Effector memory CD4-positive, alpha-beta T cell (primary cell): Measurements from ENCODE around the gene LUC7L.
A peak's percentile ranks its signal among the peaks of the same experiment; 100 is the strongest.

ENCODE experiments used
- DNase-seq, 3 donors: peaks; one replicate each; pipeline ENCODE4 v3.0.0-alpha.2; 2020
- H3K27ac ChIP-seq: 2 replicates; pipeline ENCODE4 v1.7.0; 2013; ENCODE audit warnings: mild to moderate bottlenecking, low read length, moderate library complexity; ENCODE audit not compliant: insufficient read depth, poor library complexity, severe bottlenecking
- H3K27me3 ChIP-seq: replicated peaks from 2 replicates; pipeline ENCODE4 v1.7.0; 2013; ENCODE audit warnings: mild to moderate bottlenecking, low read length; ENCODE audit not compliant: insufficient read depth, control insufficient read depth, poor library complexity, severe bottlenecking
- H3K36me3 ChIP-seq: 2 replicates; pipeline ENCODE4 v1.7.0; 2013; ENCODE audit warnings: mild to moderate bottlenecking, low read length, moderate library complexity; ENCODE audit not compliant: control insufficient read depth, insufficient read depth
- H3K4me1 ChIP-seq: 2 replicates; pipeline ENCODE4 v1.7.0; 2013; ENCODE audit warnings: low read length, mild to moderate bottlenecking; ENCODE audit not compliant: control insufficient read depth, insufficient read depth, poor library complexity, severe bottlenecking
- H3K4me3 ChIP-seq: 2 replicates; pipeline ENCODE4 v1.7.0; 2013; ENCODE audit warnings: low read length, low read depth, mild to moderate bottlenecking; ENCODE audit not compliant: insufficient read depth, poor library complexity, severe bottlenecking
- H3K9me3 ChIP-seq: 2 replicates; pipeline ENCODE4 v1.7.0; 2013; ENCODE audit warnings: mild to moderate bottlenecking, low read length, moderate library complexity; ENCODE audit not compliant: control insufficient read depth
- total RNA-seq, 3 donors: gene quantifications; one replicate each; lab custom pipeline; 2026; lab: John Stamatoyannopoulos, UW

LUC7L gene, protein sequence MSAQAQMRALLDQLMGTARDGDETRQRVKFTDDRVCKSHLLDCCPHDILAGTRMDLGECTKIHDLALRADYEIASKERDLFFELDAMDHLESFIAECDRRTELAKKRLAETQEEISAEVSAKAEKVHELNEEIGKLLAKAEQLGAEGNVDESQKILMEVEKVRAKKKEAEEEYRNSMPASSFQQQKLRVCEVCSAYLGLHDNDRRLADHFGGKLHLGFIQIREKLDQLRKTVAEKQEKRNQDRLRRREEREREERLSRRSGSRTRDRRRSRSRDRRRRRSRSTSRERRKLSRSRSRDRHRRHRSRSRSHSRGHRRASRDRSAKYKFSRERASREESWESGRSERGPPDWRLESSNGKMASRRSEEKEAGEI
- 117 to 127 (median 124) reads per million in 3 donors for total RNA-seq

GRCh38 chr16:228852-229730 is at the start of gene LUC7L:
Gene LUC7L (minus strand): TSS chr16:229449. CDS start chr16:229339, 110 bp downstream.
- Histone ChIP-seq H3K36me3 (peaks cover 32% of the 10 kb centered on the region), H3K9me3 (no peaks in the 10 kb centered on the region), H3K27ac (peak within 1 kb of the TSS; percentile 94), H3K4me1 (peaks cover 5% of the 10 kb centered on the region), H3K27me3 (no peaks in the 10 kb centered on the region), H3K4me3 (peak within 1 kb of the TSS; percentile 77)
- peak; percentile 64 to 79 (median 78) for DNase-seq

GRCh38 chr16:278863-279366 is 49.7 kb upstream of the LUC7L start:
- Histone ChIP-seq H3K9me3 (no peaks in the 10 kb centered on the region), H3K36me3 (no peaks in the 10 kb centered on the region), H3K4me1 (peaks cover 28% of the 10 kb centered on the region), H3K27me3 (peaks cover 31% of the 10 kb centered on the region), H3K27ac (no peak overlapping the region), H3K4me3 (no peak overlapping the region)
- DNase-seq: peak in 2 of 3 donors; percentile 6 to 32

DNA sequence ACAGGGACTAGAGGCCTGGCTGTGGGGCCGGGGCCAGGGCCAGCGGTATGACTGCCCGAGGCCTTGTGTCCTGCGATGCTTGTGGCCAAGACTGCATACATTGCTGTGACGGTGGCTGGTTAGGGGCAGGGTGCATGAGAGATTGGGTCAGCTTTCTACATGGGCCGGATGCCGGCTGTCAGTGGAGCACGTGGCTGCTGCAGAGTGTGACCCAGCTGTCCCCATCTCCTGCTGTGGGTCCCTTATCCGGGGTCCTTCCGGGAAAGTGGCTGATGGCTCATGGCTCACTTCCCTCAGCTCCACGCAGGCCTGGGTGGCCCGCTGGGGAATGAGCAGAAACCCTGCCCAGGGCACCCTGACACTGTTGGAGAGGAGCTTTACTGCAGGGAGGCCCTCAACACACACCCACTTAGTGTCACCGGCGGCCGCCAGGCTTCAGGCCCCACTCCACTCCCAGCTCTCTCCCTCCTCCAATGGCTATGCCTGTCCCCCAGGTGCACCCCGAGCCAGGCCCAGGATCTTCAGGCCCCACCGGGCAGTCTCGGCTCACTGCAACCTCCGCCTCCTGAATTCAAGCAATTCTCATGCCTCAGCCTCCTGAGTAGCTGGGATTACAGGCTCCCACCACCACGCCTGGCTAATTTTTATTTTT is 47.3 kb upstream of the LUC7L start:
- peaks cover 28% of the 10 kb centered on the region for H3K4me1 ChIP-seq
- H3K9me3 ChIP-seq: no peaks in the 10 kb centered on the region
- DNase-seq: no peak
- peaks cover 28% of the 10 kb centered on the region for H3K27me3 ChIP-seq
- H3K27ac ChIP-seq: no peak overlapping the region
- H3K4me3 ChIP-seq: no peak overlapping the region
- H3K36me3 ChIP-seq: no peaks in the 10 kb centered on the region

- Histone ChIP-seq H3K4me1 (peaks cover 21% of the 10 kb centered on the region), H3K27ac (no peak within 1 kb of the TSS), H3K4me3 (peak within 1 kb of the TSS; percentile 25), H3K9me3 (no peaks in the 10 kb centered on the region), H3K27me3 (peaks cover 20% of the 10 kb centered on the region), H3K36me3 (no peaks in the 10 kb centered on the region)
- no peak for DNase-seq
Measured at GRCh38 chr16:275786-276232, 46.6 kb upstream of the LUC7L start, which contains the start of gene RGS11. Gene RGS11 (minus strand): TSS chr16:275944. CDS start chr16:275911, 33 bp downstream.

GRCh38 chr16:275041-275641 is 45.9 kb upstream of the LUC7L start:
- H3K27me3 ChIP-seq: peaks cover 19% of the 10 kb centered on the region
- peak overlapping the region; percentile 25 for H3K4me3 ChIP-seq
- H3K27ac ChIP-seq: no peak overlapping the region
- no peaks in the 10 kb centered on the region for H3K36me3 ChIP-seq
- no peak for DNase-seq
- no peaks in the 10 kb centered on the region for H3K9me3 ChIP-seq
- H3K4me1 ChIP-seq: peaks cover 18% of the 10 kb centered on the region

- peaks cover 15% of the 10 kb centered on the region for H3K27me3 ChIP-seq
- no peak overlapping the region for H3K27ac ChIP-seq
- H3K9me3 ChIP-seq: no peaks in the 10 kb centered on the region
- DNase-seq: no peak
- no peaks in the 10 kb centered on the region for H3K36me3 ChIP-seq
- H3K4me3 ChIP-seq: no peak overlapping the region
- peaks cover 7% of the 10 kb centered on the region for H3K4me1 ChIP-seq
Measured at GRCh38 chr16:273547-274421, 44.5 kb upstream of the LUC7L start.

GRCh38 chr16:272633-273546 is 43.6 kb upstream of the LUC7L start:
- Histone ChIP-seq H3K9me3 (no peaks in the 10 kb centered on the region), H3K27ac (no peak overlapping the region), H3K4me1 (peaks cover 6% of the 10 kb centered on the region), H3K36me3 (no peaks in the 10 kb centered on the region), H3K27me3 (peaks cover 15% of the 10 kb centered on the region), H3K4me3 (no peak overlapping the region)
- no peak for DNase-seq
